Skeletal muscle tissue (tissue), 5 donors: ENCODE results near the gene SLC25A14. TPM values are rescaled to one million over a fixed set of nuclear protein-coding genes. Genes with fewer than 3 reads are reported as not detected.

ENCODE experiments used
- H3K27ac ChIP-seq: one replicate; pipeline ENCODE4 v1.7.0; 2013; ENCODE audit warnings: mild to moderate bottlenecking, low read depth, low read length, inconsistent platforms
- H3K27me3 ChIP-seq, 3 donors: one replicate each; pipeline ENCODE4 v1.7.0; 2013; ENCODE audit warnings: low read length in 3 of 3; ENCODE audit not compliant: control insufficient read depth in 3 of 3, insufficient read depth in 3 of 3
- H3K36me3 ChIP-seq, 3 donors: one replicate each; pipeline ENCODE4 v1.7.0; 2013; ENCODE audit warnings: low read length in 3 of 3; ENCODE audit not compliant: control insufficient read depth in 3 of 3, insufficient read depth in 3 of 3
- H3K4me1 ChIP-seq, 3 donors: one replicate each; pipeline ENCODE4 v1.7.0; 2013; ENCODE audit warnings: low read length in 3 of 3, mild to moderate bottlenecking in 3 of 3; ENCODE audit not compliant: control insufficient read depth in 3 of 3, insufficient read depth in 3 of 3
- H3K4me3 ChIP-seq, 3 donors: one replicate each; pipeline ENCODE4 v1.7.0; 2013; ENCODE audit warnings: low read length in 3 of 3
- H3K9ac ChIP-seq, 3 donors: one replicate each; pipeline ENCODE4 v1.7.0; 2013; ENCODE audit warnings: low read length in 3 of 3, mild to moderate bottlenecking in 3 of 3, moderate library complexity in 2 of 3, low read depth in 1 of 3
- H3K9me3 ChIP-seq, 3 donors: one replicate each; pipeline ENCODE4 v1.7.0; 2013; ENCODE audit warnings: low read length in 3 of 3; ENCODE audit not compliant: control insufficient read depth in 3 of 3
- small RNA-seq: library from RNA; depleted of rRNA; stranded (forward); fragments of <200 nt; gene quantifications from one replicate; pipeline ENCODE3, GENCODE V24; 2014
- total RNA-seq: library from RNA; depleted of rRNA; stranded (reverse); fragments of >200 nt; gene quantifications from one replicate; pipeline ENCODE4 v1.2.3, GENCODE V29; 2014
- donor health status: Osteomylitis.

SLC25A14 gene
- total RNA-seq, 1 donor from 2014 or later = 5.7 TPM

- Histone ChIP-seq H3K27ac (no peak overlapping the region), H3K4me1 (no peaks in the 10 kb centered on the region), H3K9ac (no peak overlapping the region), H3K27me3 (no peaks in the 10 kb centered on the region), H3K9me3 (no peaks in the 10 kb centered on the region), H3K4me3 (no peak overlapping the region), H3K36me3 (peaks cover 5 to 14% (median 11%) of the 10 kb centered on the region in 3 donors)
These were observed 75.1 kb downstream of the SLC25A14 start for GRCh38 chrX:130414800-130415199.

DNA sequence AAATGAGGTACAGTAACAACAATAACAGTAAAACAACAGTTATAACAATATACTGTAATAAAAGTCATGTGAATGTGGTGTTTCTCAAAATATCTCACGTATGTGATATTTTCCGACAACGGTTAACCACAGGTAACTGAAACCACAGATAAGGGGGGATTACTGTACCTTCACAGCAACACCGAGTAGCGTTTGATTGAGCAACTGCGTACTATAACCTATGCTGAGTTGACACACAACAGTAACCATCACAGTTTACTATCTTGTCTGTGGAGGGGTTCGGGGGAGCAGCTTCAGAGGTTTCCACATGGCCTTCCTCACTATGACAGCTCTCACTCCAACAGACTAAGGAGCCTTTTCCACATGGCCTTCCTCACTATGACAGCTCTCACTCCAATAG lies 75.5 kb downstream of the SLC25A14 start:
- Histone ChIP-seq H3K27me3 (no peaks in the 10 kb centered on the region), H3K27ac (no peak overlapping the region), H3K4me1 (no peaks in the 10 kb centered on the region), H3K9ac (no peak overlapping the region), H3K4me3 (no peak overlapping the region), H3K36me3 (peaks cover 5 to 10% (median 8%) of the 10 kb centered on the region in 3 donors), H3K9me3 (no peaks in the 10 kb centered on the region)

DNA sequence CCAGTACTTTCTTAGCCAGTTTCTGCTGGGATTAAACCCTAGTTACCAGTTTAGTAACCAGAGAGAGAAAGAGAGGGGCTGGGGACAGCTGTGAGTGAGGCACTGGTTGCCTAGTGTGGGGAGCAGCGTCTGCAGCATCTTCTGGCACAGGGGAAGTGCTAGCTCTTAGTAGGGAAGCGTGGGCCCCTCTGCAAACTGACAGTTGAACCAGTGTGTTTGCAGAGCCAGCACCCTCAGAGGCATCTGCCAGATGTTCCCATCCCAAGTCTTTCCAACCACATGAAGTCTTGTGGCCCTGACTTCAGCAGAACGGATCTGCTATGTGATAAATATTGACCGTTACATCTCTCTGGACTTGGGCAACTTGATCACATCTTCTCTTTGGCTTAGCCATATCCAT lies 77.1 kb downstream of the SLC25A14 start:
- no peak overlapping the region for H3K4me3 ChIP-seq
- H3K36me3 ChIP-seq = peaks cover 0 to 10% (median 5%) of the 10 kb centered on the region in 3 donors
- H3K27me3 ChIP-seq = no peaks in the 10 kb centered on the region
- no peaks in the 10 kb centered on the region for H3K9me3 ChIP-seq
- no peak overlapping the region for H3K9ac ChIP-seq
- no peak overlapping the region for H3K27ac ChIP-seq
- no peaks in the 10 kb centered on the region for H3K4me1 ChIP-seq

GRCh38 chrX:130418066-130418465 lies 78.3 kb downstream of the SLC25A14 start:
- peaks cover 0 to 10% (median 0%) of the 10 kb centered on the region in 3 donors for H3K36me3 ChIP-seq
- H3K9ac ChIP-seq = no peak overlapping the region
- H3K27me3 ChIP-seq = no peaks in the 10 kb centered on the region
- no peak overlapping the region for H3K27ac ChIP-seq
- H3K4me3 ChIP-seq = no peak overlapping the region
- no peaks in the 10 kb centered on the region for H3K9me3 ChIP-seq
- H3K4me1 ChIP-seq = no peaks in the 10 kb centered on the region

- Histone ChIP-seq H3K4me1 (no peaks in the 10 kb centered on the region), H3K4me3 (no peak overlapping the region)
These were observed 79.0 kb downstream of the SLC25A14 start for GRCh38 chrX:130418740-130419139.

DNA sequence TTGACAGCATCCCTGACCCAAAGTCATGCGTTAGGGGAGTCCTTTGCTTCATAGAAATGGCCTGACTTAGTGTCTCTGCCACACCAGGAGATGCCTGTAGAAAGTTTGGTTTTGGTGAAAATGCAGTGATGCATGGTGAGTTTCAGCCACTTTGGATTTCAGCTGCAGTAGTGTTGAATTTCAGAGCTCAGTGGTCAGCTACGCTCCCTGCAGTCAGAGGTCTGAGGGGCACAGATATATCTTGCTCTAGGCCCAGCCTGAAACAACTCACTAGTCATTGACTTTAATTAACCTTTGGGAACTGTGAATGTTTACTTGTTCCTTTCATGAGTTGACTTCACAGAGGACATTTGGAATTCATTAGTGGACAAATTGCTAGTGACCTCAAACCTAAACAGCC lies 79.5 kb downstream of the SLC25A14 start:
- no peak overlapping the region for H3K9ac ChIP-seq
- H3K27me3 ChIP-seq = no peaks in the 10 kb centered on the region
- H3K36me3 ChIP-seq = peaks cover 0 to 5% (median 0%) of the 10 kb centered on the region in 3 donors
- no peak overlapping the region for H3K4me3 ChIP-seq
- H3K4me1 ChIP-seq = no peaks in the 10 kb centered on the region
- no peaks in the 10 kb centered on the region for H3K9me3 ChIP-seq
- no peak overlapping the region for H3K27ac ChIP-seq

More at GRCh38 chrX:130418740-130419139, 79.0 kb downstream of the SLC25A14 start:
- Histone ChIP-seq H3K27ac (no peak overlapping the region), H3K9me3 (no peaks in the 10 kb centered on the region), H3K27me3 (no peaks in the 10 kb centered on the region), H3K36me3 (peaks cover 0 to 10% (median 0%) of the 10 kb centered on the region in 3 donors), H3K9ac (no peak overlapping the region)

Small RNA genes lying within 50 kb of the gene (small RNA-seq; reads per million reads assigned to genes)
- gene AL035423.1 (not detected), gene RNU6-1130P (not detected)

Other genes starting within 250 kb of the SLC25A14 start
- gene ELF4, start 229.4 kb upstream of the SLC25A14 start, total RNA-seq = 5.7 TPM
- gene AIFM1, start 174.1 kb upstream of the SLC25A14 start, total RNA-seq = 19.3 TPM
- gene RAB33A, start 168.0 kb upstream of the SLC25A14 start, total RNA-seq = 1.6 TPM
- 5.7 TPM for gene ZNF280C, start 71.0 kb upstream of the SLC25A14 start, total RNA-seq
- not detected for gene GPR119, start 45.8 kb downstream of the SLC25A14 start, total RNA-seq
- 23.0 TPM for gene RBMX2, start 62.1 kb downstream of the SLC25A14 start, total RNA-seq